HepG2 (cell line): ENCODE results near the gene GEMIN2. TPM values are rescaled to one million over a fixed set of nuclear protein-coding genes. Genes with fewer than 3 reads are reported as not detected.

ENCODE experiments used
- AHDC1 ChIP-seq: sonication (generic); formaldehyde crosslinking; IDR thresholded peaks from 2 replicates; pipeline ENCODE4 v1.5.1; 2020; ENCODE audit warnings: mild to moderate bottlenecking, missing genetic modification reagents, borderline replicate concordance
- GABPA ChIP-seq, 2 experiments: IDR thresholded peaks; 2 replicates each; pipeline ENCODE4 v1.6.1; 2011 to 2016; ENCODE audit warnings: low read depth in 2 of 2, low read length in 1 of 2, missing biosample characterization in 1 of 2, missing genetic modification characterization in 1 of 2
- PCBP1 ChIP-seq: fragments of 200-400 bp; formaldehyde crosslinking; IDR thresholded peaks from 2 replicates; pipeline ENCODE4 v1.6.1; 2017; ENCODE audit warnings: mild to moderate bottlenecking, low read depth, low read length, borderline replicate concordance
- POLR2AphosphoS2 ChIP-seq: IDR thresholded peaks from 2 replicates; pipeline ENCODE4 v1.6.1; 2011; ENCODE audit warnings: low read depth, low read length, improper control_type of control experiment
- SYNCRIP ChIP-seq: fragments of 200-400 bp; formaldehyde crosslinking; IDR thresholded peaks from 2 replicates; pipeline ENCODE4 v1.6.1; 2018; ENCODE audit warnings: mild to moderate bottlenecking, low read depth, low read length; ENCODE audit not compliant: insufficient read depth
- TCF7 ChIP-seq: sonication (generic); IDR thresholded peaks from 2 replicates; pipeline ENCODE4 v1.6.1; 2016; ENCODE audit warnings: antibody characterized with exemption, low read depth
- UBTF ChIP-seq: sonication (generic); formaldehyde crosslinking; IDR thresholded peaks from 2 replicates; pipeline ENCODE4 v1.4.0; 2020; ENCODE audit warnings: mild to moderate bottlenecking, missing genetic modification reagents
- ZBTB4 ChIP-seq: sonication (generic); formaldehyde crosslinking; IDR thresholded peaks from 2 replicates; pipeline ENCODE4 v1.4.0; 2020; ENCODE audit warnings: missing genetic modification reagents, mild to moderate bottlenecking, borderline replicate concordance
- ZMAT5 ChIP-seq: sonication (generic); formaldehyde crosslinking; IDR thresholded peaks from 2 replicates; pipeline ENCODE4 v1.5.0; 2020; ENCODE audit warnings: mild to moderate bottlenecking, low read depth, missing genetic modification reagents, borderline replicate concordance
- ZNF232 ChIP-seq: sonication (generic); formaldehyde crosslinking; IDR thresholded peaks from 2 replicates; pipeline ENCODE4 v1.4.0; 2020; ENCODE audit warnings: missing genetic modification reagents, borderline replicate concordance
- ZNF275 ChIP-seq: sonication (generic); formaldehyde crosslinking; IDR thresholded peaks from 2 replicates; pipeline ENCODE4 v1.8.0; 2022; ENCODE audit warnings: missing genetic modification reagents, mild to moderate bottlenecking, inconsistent platforms, borderline replicate concordance
- ZNF691 ChIP-seq: sonication (generic); formaldehyde crosslinking; IDR thresholded peaks from 2 replicates; pipeline ENCODE4 v1.4.0; 2020; ENCODE audit warnings: missing genetic modification reagents, low read depth, mild to moderate bottlenecking, borderline replicate concordance
- polyA plus RNA-seq, 8 experiments: library from polyadenylated mRNA; depleted of rRNA in 3 of 8; stranded (reverse) in 7 of 8; unstranded in 1 of 8; fragments of >200 nt; fragmentation: Illumina TruSeq in 4 of 8; extraction: Trizol in 4 of 8; gene quantifications; 2 replicates each; pipeline versions ENCODE4 v1.2.1 to v1.2.3, GENCODE V29; 2011 to 2016; ENCODE audit warnings: low read depth in 4 of 8, missing spikeins in 1 of 8, mixed read lengths in 1 of 8; ENCODE audit not compliant: insufficient read depth in 1 of 8
- total RNA-seq, 5 experiments: library from RNA; depleted of rRNA; stranded (reverse); fragments of >200 nt; fragmentation: Illumina TruSeq; extraction: Trizol; gene quantifications; 2 replicates each; pipeline ENCODE4 v1.2.3, GENCODE V29; 2016; ENCODE audit warnings: low read depth in 1 of 5

GEMIN2 gene
- total and polyA plus RNA-seq, 2 of the 13 experiments (the other 11 are each of a cell fraction or from before 2014, with no cell fraction given): 54.8 to 110 TPM

- TF ChIP-seq AHDC1: 0 out of 2 replicates have a peak, but pooled peaks have one; percentile 6
- no peak; the same call in 1 of the 2 replicates for TF ChIP-seq ZNF232 (CRISPR knock-in tag)
- TF ChIP-seq GABPA (IDR thresholded peaks at IDR 0.05; ENCODE audit: low read depth, low read length): no peak
- 0 out of 2 replicates have a peak, but pooled peaks have one; percentile 42 for TF ChIP-seq GABPA (CRISPR knock-in tag; IDR thresholded peaks at IDR 0.05; ENCODE audit: low read depth)
- TF ChIP-seq ZNF691 (CRISPR knock-in tag): no peak
- TF ChIP-seq SYNCRIP: no peak
- TF ChIP-seq ZMAT5: no peak
- TF ChIP-seq TCF7: peak; percentile 65; the same call in 1 of the 2 replicates
- TF ChIP-seq ZNF275 (CRISPR knock-in tag): no peak
- no peak for TF ChIP-seq UBTF (CRISPR knock-in tag)
- no peak for TF ChIP-seq PCBP1
- TF ChIP-seq ZBTB4 (CRISPR knock-in tag): no peak; the same call in 1 of the 2 replicates
- TF ChIP-seq POLR2AphosphoS2: peak; percentile 95
Measured at GRCh38 chr14:39102265-39102968, 11.7 kb upstream of the GEMIN2 start (continued).
